OCI-LY7 (cell line): ENCODE measurements around the gene MLYCD. TPM values are rescaled to one million over a fixed set of nuclear protein-coding genes. Genes with fewer than 3 reads are reported as not detected.

Source experiments
- BruUV-seq: library from RNA; stranded (reverse); fragments of 400-500 nt; replicated peaks from 2 replicates; lab custom pipeline; 2021; lab: Mats Ljungman, UMichigan
- CTCF ChIA-PET: fragments of 300-600 bp; sonication (Branson Sonifier 250); formaldehyde crosslinking; loops from one replicate; lab custom pipeline; 2022; ENCODE audit warnings: antibody characterized with exemption; ENCODE audit not compliant: unreplicated experiment; lab: Charles Lee
- POLR2A ChIA-PET: fragments of 300-600 bp; sonication (Branson Sonifier 250); formaldehyde crosslinking; loops from one replicate; lab custom pipeline; 2022; ENCODE audit warnings: antibody characterized with exemption; lab: Charles Lee
- DNase-seq: peaks from one replicate; pipeline ENCODE4 v3.0.0-alpha.2; 2015; ENCODE audit warnings: low spot score
- H2AFZ ChIP-seq: fragments of 200-600 bp; sonication (generic), shearing (Covaris generic); 2 replicates; pipeline ENCODE4 v1.6.1; 2014; ENCODE audit warnings: mild to moderate bottlenecking, antibody characterized with exemption, low read length, moderate library complexity
- H3K27ac ChIP-seq: fragments of 200-600 bp; sonication (generic); 2 replicates; pipeline ENCODE4 v1.5.1; 2014; ENCODE audit warnings: mixed run types, low read depth, mild to moderate bottlenecking, moderate library complexity, low read length, inconsistent platforms; ENCODE audit not compliant: poor library complexity, severe bottlenecking
- H3K36me3 ChIP-seq: fragments of 200-600 bp; sonication (generic); 2 replicates; pipeline ENCODE4 v1.6.1; 2014; ENCODE audit warnings: mild to moderate bottlenecking, antibody characterized with exemption, low read length, moderate library complexity, mixed read lengths; ENCODE audit not compliant: insufficient read depth
- H3K4me1 ChIP-seq: fragments of 200-600 bp; sonication (generic); 2 replicates; pipeline ENCODE4 v1.5.1; 2014; ENCODE audit warnings: mild to moderate bottlenecking, low read length; ENCODE audit not compliant: insufficient read depth, poor library complexity, severe bottlenecking
- H3K4me2 ChIP-seq: fragments of 200-600 bp; sonication (generic); 2 replicates; pipeline ENCODE4 v1.6.1; 2014; ENCODE audit warnings: mild to moderate bottlenecking, low read length
- H3K4me3 ChIP-seq: fragments of 200-600 bp; sonication (generic); 2 replicates; pipeline ENCODE4 v1.5.1; 2014; ENCODE audit warnings: mild to moderate bottlenecking, low read depth, low read length; ENCODE audit not compliant: poor library complexity, severe bottlenecking
- H3K79me2 ChIP-seq: fragments of 200-600 bp; sonication (generic); 2 replicates; pipeline ENCODE4 v1.6.1; 2016; ENCODE audit warnings: low read depth, mild to moderate bottlenecking, low read length, moderate library complexity, mixed read lengths; ENCODE audit not compliant: insufficient read depth
- H3K9me2 ChIP-seq: fragments of 200-600 bp; sonication (generic); 2 replicates; pipeline ENCODE4 v1.6.1; 2016; ENCODE audit warnings: mild to moderate bottlenecking, low read length, mixed read lengths; ENCODE audit not compliant: insufficient read depth
- H3K9me3 ChIP-seq: fragments of 200-600 bp; sonication (generic); 2 replicates; pipeline ENCODE4 v1.6.1; 2014; ENCODE audit warnings: mild to moderate bottlenecking, mixed run types, low read length, mixed read lengths
- H4K20me1 ChIP-seq: fragments of 200-600 bp; sonication (generic); 2 replicates; pipeline ENCODE4 v1.6.1; 2014; ENCODE audit warnings: mild to moderate bottlenecking, antibody characterized with exemption, low read length, moderate library complexity, mixed read lengths; ENCODE audit not compliant: insufficient read depth
- EZH2phosphoT487 ChIP-seq: fragments of 200-600 bp; sonication (generic); IDR thresholded peaks from 2 replicates; pipeline ENCODE4 v1.6.1; 2018; ENCODE audit warnings: low read depth, borderline replicate concordance, mild to moderate bottlenecking, mixed run types, antibody characterized with exemption, low read length, moderate library complexity, mixed read lengths
- intact Hi-C: fragments of 100-400 bp; cut with micrococcal nuclease; formaldehyde crosslinking; loops from one replicate; pipeline ENCODE4 v1.10.0; 2022; ENCODE audit not compliant: unreplicated experiment
- total RNA-seq, 2 experiments: library from RNA; depleted of rRNA in 1 of 2; stranded (reverse); fragments of >200 nt in 1 of 2; shearing (Covaris generic) in 1 of 2; gene quantifications; 2 replicates each; pipeline ENCODE4 v1.2.3, GENCODE V29; 2014 to 2022
- TF ChIP-seq, protein P1 (sequence below): fragments of 200-600 bp; sonication (generic); conservative IDR thresholded peaks from 2 replicates; pipeline ENCODE4 v1.5.1; 2014; ENCODE audit warnings: mild to moderate bottlenecking, antibody characterized with exemption, low read length, moderate library complexity, mixed read lengths

Gene MLYCD
- total RNA-seq, 2 experiments from 2014 or later: 3.5 to 10.9 TPM

DNA sequence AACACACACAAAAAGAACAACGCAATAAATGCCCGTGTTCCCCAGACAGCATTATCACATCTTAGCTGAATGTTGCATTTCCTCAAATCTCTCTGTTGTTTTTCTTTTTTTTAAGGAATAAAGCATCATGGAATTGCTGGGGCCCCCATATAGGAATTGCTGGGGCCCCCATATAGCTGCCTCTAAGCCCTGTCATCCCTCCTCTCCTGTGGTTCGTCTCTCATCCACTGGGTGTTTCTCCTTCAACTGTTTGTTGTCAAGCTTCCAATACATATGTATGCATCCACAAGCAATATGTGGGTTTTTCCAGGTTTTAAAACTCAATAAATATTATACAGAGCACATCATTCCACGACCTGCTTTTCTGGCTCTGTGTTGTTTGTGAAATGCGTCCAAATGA is 48.0 kb upstream of the MLYCD start:
- no peaks in the 10 kb centered on the region for H4K20me1 ChIP-seq
- CTCF ChIA-PET: no interaction called here
- TF ChIP-seq, protein P1, sequence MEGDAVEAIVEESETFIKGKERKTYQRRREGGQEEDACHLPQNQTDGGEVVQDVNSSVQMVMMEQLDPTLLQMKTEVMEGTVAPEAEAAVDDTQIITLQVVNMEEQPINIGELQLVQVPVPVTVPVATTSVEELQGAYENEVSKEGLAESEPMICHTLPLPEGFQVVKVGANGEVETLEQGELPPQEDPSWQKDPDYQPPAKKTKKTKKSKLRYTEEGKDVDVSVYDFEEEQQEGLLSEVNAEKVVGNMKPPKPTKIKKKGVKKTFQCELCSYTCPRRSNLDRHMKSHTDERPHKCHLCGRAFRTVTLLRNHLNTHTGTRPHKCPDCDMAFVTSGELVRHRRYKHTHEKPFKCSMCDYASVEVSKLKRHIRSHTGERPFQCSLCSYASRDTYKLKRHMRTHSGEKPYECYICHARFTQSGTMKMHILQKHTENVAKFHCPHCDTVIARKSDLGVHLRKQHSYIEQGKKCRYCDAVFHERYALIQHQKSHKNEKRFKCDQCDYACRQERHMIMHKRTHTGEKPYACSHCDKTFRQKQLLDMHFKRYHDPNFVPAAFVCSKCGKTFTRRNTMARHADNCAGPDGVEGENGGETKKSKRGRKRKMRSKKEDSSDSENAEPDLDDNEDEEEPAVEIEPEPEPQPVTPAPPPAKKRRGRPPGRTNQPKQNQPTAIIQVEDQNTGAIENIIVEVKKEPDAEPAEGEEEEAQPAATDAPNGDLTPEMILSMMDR: no peak
- no peak for TF ChIP-seq EZH2phosphoT487
- no peak overlapping the region for H2AFZ ChIP-seq
- H3K9me2 ChIP-seq: no peaks in the 10 kb centered on the region
- POLR2A ChIA-PET: interaction anchor here (0.7 kb wide), 1 partner anchor 48 kb away, joined by 3 read pairs; the partner anchor contains the start of gene MLYCD
- no peaks in the 10 kb centered on the region for H3K79me2 ChIP-seq
- intact Hi-C loops: no loop called here
- BruUV-seq: no TSS peak
- no peaks in the 10 kb centered on the region for H3K9me3 ChIP-seq
- H3K36me3 ChIP-seq: no peaks in the 10 kb centered on the region
- H3K4me2 ChIP-seq: no peak overlapping the region
- no peak for DNase-seq
- H3K27ac ChIP-seq: no peak overlapping the region
- H3K4me1 ChIP-seq: no peaks in the 10 kb centered on the region
- no peak overlapping the region for H3K4me3 ChIP-seq

GRCh38 chr16:83851473-83851872 is 47.4 kb upstream of the MLYCD start:
- no TSS peak for BruUV-seq
- intact Hi-C loops: no loop called here
- Histone ChIP-seq H3K4me1 (no peaks in the 10 kb centered on the region), H3K27ac (no peak overlapping the region), H3K9me2 (no peaks in the 10 kb centered on the region), H4K20me1 (no peaks in the 10 kb centered on the region), H2AFZ (no peak overlapping the region), H3K4me2 (no peak overlapping the region), H3K9me3 (no peaks in the 10 kb centered on the region), H3K4me3 (no peak overlapping the region), H3K79me2 (no peaks in the 10 kb centered on the region), H3K36me3 (no peaks in the 10 kb centered on the region)
- no peak for DNase-seq
- ChIA-PET CTCF (no interaction called here), POLR2A (no interaction called here)
- TF ChIP-seq, protein P1: no peak
- no peak for TF ChIP-seq EZH2phosphoT487

DNA sequence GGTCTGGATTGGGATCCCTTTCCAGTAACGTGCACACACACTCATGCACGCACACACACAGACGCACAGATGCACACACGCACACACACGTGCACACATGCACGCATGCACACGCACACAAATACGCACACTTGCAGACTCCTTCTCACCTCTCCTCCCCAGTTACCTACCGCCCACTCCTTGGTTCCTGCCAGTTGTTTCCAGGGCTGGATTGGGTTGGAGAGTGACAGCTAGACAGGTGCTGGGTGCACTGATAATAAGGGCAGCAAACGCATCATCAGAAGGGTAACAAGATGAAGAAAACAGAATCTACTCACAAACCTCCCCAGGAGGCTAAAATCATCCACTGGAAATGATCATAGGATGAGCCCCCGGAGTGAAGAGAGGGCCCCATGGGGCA is 46.1 kb upstream of the MLYCD start:
- intact Hi-C loops: no loop called here
- no peaks in the 10 kb centered on the region for H3K36me3 ChIP-seq

More for the DNA sequence above, 46.1 kb upstream of the MLYCD start:
- H3K27ac ChIP-seq: no peak overlapping the region
- H3K9me2 ChIP-seq: no peaks in the 10 kb centered on the region
- no TSS peak for BruUV-seq
- TF ChIP-seq, protein P1: no peak
- no peak for TF ChIP-seq EZH2phosphoT487
- H3K9me3 ChIP-seq: no peaks in the 10 kb centered on the region
- H3K4me2 ChIP-seq: no peak overlapping the region
- H4K20me1 ChIP-seq: no peaks in the 10 kb centered on the region
- no peaks in the 10 kb centered on the region for H3K4me1 ChIP-seq
- ChIA-PET POLR2A (interaction anchor here (0.9 kb wide), 1 partner anchor 14 kb away, joined by 3 read pairs; no protein-coding TSS in a partner anchor), CTCF (no interaction called here)
- no peaks in the 10 kb centered on the region for H3K79me2 ChIP-seq
- no peak overlapping the region for H2AFZ ChIP-seq
- no peak overlapping the region for H3K4me3 ChIP-seq
- DNase-seq: no peak
